GM23248 (cell line): Measurements from ENCODE around the gene U2AF1.
"Not testable (repeated sequence)": the region's sequence is repeated elsewhere in the genome, so short reads cannot be mapped to it uniquely, and the experiment has no call there.

Experiments used
- EZH2 ChIP-seq: fragments of 200-600 bp; sonication (generic); IDR thresholded peaks from 2 replicates; pipeline ENCODE4 v1.6.1; 2018; ENCODE audit warnings: antibody characterized with exemption, mild to moderate bottlenecking; ENCODE audit not compliant: insufficient read depth, poor library complexity, severe bottlenecking
- EZH2phosphoT487 ChIP-seq: fragments of 200-600 bp; sonication (generic); IDR thresholded peaks from 2 replicates; pipeline ENCODE4 v1.6.1; 2018; ENCODE audit warnings: antibody characterized with exemption, moderate library complexity, mild to moderate bottlenecking, low read depth; ENCODE audit not compliant: insufficient read depth

DNA sequence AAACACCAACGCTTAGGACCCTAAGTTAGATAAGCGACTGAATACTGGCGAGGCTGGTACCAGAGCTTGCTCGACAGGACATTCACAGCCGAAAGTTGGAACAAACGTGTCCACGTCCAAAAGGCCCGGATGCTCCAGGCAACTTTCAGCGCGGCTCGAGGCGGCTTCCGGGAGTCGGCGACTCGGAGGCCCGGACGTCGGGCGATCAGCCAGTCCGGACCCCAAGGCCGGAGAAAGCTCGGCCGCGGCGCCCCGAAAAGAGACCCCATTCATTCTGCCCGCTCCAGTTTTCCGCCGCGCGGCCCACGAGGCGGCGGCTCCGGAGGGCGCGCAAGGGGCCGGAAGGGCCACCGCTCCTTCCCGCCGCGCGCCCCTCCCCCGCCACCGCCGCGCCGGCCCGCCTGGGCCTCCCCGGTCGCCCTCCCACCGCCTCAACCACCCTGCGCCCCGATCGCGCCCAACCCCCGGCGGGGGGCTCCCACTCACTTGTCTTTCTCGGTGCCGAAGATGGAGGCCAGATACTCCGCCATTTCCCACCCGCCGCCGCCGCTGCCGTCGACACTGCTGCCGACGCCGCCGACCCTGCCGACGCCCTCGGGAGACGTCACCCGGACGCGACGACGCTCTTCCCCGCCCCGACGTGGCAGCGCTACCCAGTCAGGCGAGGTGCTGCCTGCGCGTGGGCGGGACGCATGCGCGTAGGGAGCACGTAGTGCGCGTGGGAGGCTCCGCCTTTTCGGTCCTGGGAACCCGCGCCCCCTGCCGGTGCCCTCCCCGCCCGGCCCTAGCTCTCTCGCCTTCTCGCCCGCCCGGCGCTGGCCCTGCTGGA, at the start of gene U2AF1:
- TF ChIP-seq EZH2, EZH2phosphoT487: not testable (repeated sequence)
